Activated CD8-positive, alpha-beta T cell treated with anti-CD3 and anti-CD28 coated beads for 36 hours (primary cell): Measurements from ENCODE around the gene PRKAB1. TPM values are rescaled to one million over a fixed set of nuclear protein-coding genes. Genes with fewer than 3 reads are reported as not detected.

Experiments
- ATAC-seq: fragments of 200-7000 bp; cut with Tn5 transposase; one replicate; pipeline ENCODE4 v1.10.0; 2021; ENCODE audit warnings: mild to moderate bottlenecking, moderate library complexity
- CTCF ChIA-PET: fragments of 350-600 bp; sonication (Branson Sonifier 250); formaldehyde crosslinking; loops from one replicate; lab custom pipeline; 2021; ENCODE audit warnings: antibody characterized with exemption; lab: Charles Lee
- POLR2A ChIA-PET: fragments of 350-600 bp; sonication (Branson Sonifier 250); formaldehyde crosslinking; loops from one replicate; lab custom pipeline; 2021; ENCODE audit warnings: antibody characterized with exemption; lab: Charles Lee
- DNase-seq: peaks from one replicate; pipeline ENCODE4 v3.0.0-alpha.2; 2020
- H3K27ac Mint-ChIP-seq: one replicate; pipeline ENCODE4 v1.8.0; 2021; ENCODE audit warnings: mild to moderate bottlenecking, mixed read lengths
- H3K27me3 Mint-ChIP-seq: one replicate; pipeline ENCODE4 v1.8.0; 2021; ENCODE audit warnings: mixed read lengths
- H3K36me3 Mint-ChIP-seq: one replicate; pipeline ENCODE4 v1.8.0; 2021; ENCODE audit warnings: low read depth, mixed read lengths
- H3K4me1 Mint-ChIP-seq: one replicate; pipeline ENCODE4 v1.8.0; 2021; ENCODE audit warnings: low read depth, mixed read lengths
- H3K4me3 Mint-ChIP-seq: one replicate; pipeline ENCODE4 v1.8.0; 2021; ENCODE audit warnings: mild to moderate bottlenecking, moderate library complexity, mixed read lengths
- H3K9me3 Mint-ChIP-seq: one replicate; pipeline ENCODE4 v1.8.0; 2021; ENCODE audit warnings: mixed read lengths
- intact Hi-C: fragments of 100-400 bp; cut with micrococcal nuclease; formaldehyde crosslinking; loops from one replicate; pipeline ENCODE4 v1.10.0; 2022
- total RNA-seq, 2 experiments: library from RNA; stranded (reverse); gene quantifications; one replicate each; pipeline ENCODE4 v1.2.3, GENCODE V29; 2021
- TF ChIP-seq, protein P1 (sequence below): fragments of 200-600 bp; IDR thresholded peaks from one replicate; pipeline ENCODE4 v1.8.0; 2022; ENCODE audit warnings: antibody characterized with exemption, mild to moderate bottlenecking

PRKAB1 gene
- total RNA-seq, 2 experiments from 2014 or later = 21.0 to 24.8 TPM

DNA sequence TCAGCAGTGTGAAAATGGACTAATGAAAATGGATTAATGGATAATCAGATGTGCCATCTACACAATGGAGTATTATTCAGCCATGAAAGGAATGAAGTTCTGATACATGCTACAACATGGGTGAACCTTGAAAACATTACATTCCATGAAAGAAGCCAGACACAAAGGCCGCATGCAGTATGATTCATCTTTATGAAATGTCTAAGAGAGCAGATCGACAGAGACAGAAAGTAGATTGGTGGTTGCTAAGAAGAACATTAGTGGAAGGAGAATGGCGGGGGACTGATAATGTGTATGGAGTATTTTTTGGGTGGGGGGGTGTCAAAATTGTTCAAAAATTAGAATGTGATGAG, 47.3 kb downstream of the PRKAB1 start:
- H3K9me3 Mint-ChIP-seq = no peaks in the 10 kb centered on the region
- H3K4me1 Mint-ChIP-seq = peaks cover 8% of the 10 kb centered on the region
- DNase-seq (no peak), ATAC-seq (no peak)
- no peaks in the 10 kb centered on the region for H3K27me3 Mint-ChIP-seq
- intact Hi-C loops = no loop called here
- TF ChIP-seq, protein P1, sequence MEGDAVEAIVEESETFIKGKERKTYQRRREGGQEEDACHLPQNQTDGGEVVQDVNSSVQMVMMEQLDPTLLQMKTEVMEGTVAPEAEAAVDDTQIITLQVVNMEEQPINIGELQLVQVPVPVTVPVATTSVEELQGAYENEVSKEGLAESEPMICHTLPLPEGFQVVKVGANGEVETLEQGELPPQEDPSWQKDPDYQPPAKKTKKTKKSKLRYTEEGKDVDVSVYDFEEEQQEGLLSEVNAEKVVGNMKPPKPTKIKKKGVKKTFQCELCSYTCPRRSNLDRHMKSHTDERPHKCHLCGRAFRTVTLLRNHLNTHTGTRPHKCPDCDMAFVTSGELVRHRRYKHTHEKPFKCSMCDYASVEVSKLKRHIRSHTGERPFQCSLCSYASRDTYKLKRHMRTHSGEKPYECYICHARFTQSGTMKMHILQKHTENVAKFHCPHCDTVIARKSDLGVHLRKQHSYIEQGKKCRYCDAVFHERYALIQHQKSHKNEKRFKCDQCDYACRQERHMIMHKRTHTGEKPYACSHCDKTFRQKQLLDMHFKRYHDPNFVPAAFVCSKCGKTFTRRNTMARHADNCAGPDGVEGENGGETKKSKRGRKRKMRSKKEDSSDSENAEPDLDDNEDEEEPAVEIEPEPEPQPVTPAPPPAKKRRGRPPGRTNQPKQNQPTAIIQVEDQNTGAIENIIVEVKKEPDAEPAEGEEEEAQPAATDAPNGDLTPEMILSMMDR = no peak
- ChIA-PET POLR2A (no interaction called here), CTCF (no interaction called here)
- H3K4me3 Mint-ChIP-seq = no peak overlapping the region
- H3K27ac Mint-ChIP-seq = no peak overlapping the region
- H3K36me3 Mint-ChIP-seq = peaks cover 36% of the 10 kb centered on the region

DNA sequence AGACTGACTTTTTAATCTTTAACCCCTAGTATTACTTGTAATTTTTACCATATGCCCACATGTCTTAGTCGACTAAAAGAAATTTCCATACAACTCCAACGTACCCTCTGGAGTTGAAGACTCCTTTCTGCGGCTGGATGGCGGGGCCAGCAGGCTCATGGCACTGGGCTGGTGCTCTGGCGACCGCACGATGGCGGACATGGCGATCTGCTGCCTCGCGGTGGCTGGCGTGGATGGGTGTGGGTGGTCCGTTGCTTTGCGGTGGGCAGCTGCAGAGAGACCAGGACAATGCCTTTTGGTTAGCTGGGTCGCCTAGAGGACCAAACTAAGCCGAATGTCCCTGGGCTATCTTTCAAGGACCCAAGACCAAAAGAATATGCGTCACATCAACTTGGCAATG, 50.2 kb downstream of the PRKAB1 start:
- H3K27me3 Mint-ChIP-seq = no peaks in the 10 kb centered on the region
- ATAC-seq (no peak), DNase-seq (no peak)
- ChIA-PET POLR2A (no interaction called here), CTCF (no interaction called here)
- no peak overlapping the region for H3K27ac Mint-ChIP-seq
- H3K4me3 Mint-ChIP-seq = no peak overlapping the region
- peaks cover 8% of the 10 kb centered on the region for H3K4me1 Mint-ChIP-seq
- H3K9me3 Mint-ChIP-seq = no peaks in the 10 kb centered on the region
- peaks cover 22% of the 10 kb centered on the region for H3K36me3 Mint-ChIP-seq
- intact Hi-C loops = no loop called here
- TF ChIP-seq, protein P1 = no peak

DNA sequence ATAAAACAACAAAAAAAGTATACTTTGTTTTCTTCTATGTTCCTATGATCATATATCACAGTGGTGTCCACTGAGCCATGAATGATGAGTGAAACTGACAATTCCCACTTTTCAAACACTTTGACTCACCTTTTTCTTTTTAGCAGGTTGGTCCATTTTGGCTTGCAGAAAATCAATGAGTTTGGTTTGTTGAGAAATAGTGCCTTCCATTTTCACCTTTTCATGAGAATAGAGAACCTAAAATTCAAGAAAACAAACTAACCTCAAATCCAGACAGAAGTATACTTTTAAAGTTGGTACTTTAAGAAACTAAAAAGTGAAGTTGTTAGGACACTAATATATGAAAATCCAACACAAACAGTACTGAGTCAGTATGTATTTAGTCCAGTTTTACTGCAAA, 52.4 kb downstream of the PRKAB1 start:
- no peak overlapping the region for H3K4me3 Mint-ChIP-seq
- intact Hi-C loops = no loop called here
- no peaks in the 10 kb centered on the region for H3K9me3 Mint-ChIP-seq
- no peak for ATAC-seq
- H3K4me1 Mint-ChIP-seq = peaks cover 5% of the 10 kb centered on the region
- H3K27ac Mint-ChIP-seq = no peak overlapping the region
- ChIA-PET CTCF (no interaction called here), POLR2A (no interaction called here)
- H3K36me3 Mint-ChIP-seq = peaks cover 10% of the 10 kb centered on the region
- TF ChIP-seq, protein P1 = no peak
- H3K27me3 Mint-ChIP-seq = no peaks in the 10 kb centered on the region
- no peak for DNase-seq

DNA sequence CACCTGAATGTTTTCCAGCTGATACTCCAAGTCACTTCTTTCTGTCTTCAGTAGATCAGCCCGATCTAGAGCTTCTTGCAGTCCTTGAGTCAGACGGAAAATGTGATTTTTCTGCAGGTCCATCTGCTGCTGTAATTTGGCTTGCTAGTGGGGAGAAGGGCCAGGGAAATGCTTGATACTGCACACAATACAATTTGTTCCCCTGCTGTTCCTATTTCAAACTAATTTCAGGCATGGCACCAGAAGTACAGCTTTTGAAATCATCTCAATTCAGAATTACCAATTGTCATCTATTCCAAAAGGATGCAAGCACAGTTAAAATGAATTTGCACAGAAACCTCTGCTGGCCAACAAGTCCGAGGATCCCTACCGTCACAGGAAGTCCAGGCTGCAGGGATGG, 53.4 kb downstream of the PRKAB1 start:
- ChIA-PET CTCF (no interaction called here), POLR2A (no interaction called here)
- DNase-seq (no peak), ATAC-seq (no peak)
- H3K27me3 Mint-ChIP-seq = no peaks in the 10 kb centered on the region
- TF ChIP-seq, protein P1 = no peak
- no peaks in the 10 kb centered on the region for H3K9me3 Mint-ChIP-seq
- no peak overlapping the region for H3K4me3 Mint-ChIP-seq
- no peak overlapping the region for H3K27ac Mint-ChIP-seq
- H3K4me1 Mint-ChIP-seq = peaks cover 4% of the 10 kb centered on the region
- H3K36me3 Mint-ChIP-seq = peaks cover 9% of the 10 kb centered on the region
- intact Hi-C loops = no loop called here

DNA sequence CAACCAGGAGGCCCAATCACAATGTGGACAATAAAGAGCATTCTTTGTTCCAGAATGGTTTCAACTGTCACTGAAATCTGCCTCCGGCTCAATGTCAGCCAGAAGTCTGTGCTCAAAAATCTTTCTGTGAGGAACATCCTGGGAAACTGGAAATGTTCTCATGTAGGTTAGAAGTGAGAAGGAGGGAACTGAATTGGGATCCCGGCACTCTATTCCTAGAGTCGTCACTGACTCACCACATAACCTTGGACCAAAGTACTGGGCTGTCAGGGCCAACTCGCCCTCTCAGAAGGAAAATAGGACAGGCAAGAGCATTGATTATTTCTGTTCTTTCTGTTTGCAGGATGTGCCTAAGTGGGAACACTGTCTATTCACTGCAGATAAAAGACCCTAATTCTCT, 57.6 kb downstream of the PRKAB1 start:
- H3K4me1 Mint-ChIP-seq = no peaks in the 10 kb centered on the region
- intact Hi-C loops = no loop called here
- peaks cover 4% of the 10 kb centered on the region for H3K36me3 Mint-ChIP-seq
- ChIA-PET POLR2A (no interaction called here), CTCF (no interaction called here)
- no peak overlapping the region for H3K27ac Mint-ChIP-seq
- H3K9me3 Mint-ChIP-seq = no peaks in the 10 kb centered on the region
- H3K27me3 Mint-ChIP-seq = no peaks in the 10 kb centered on the region
- no peak for DNase-seq
- no peak overlapping the region for H3K4me3 Mint-ChIP-seq
- TF ChIP-seq, protein P1 = no peak
- ATAC-seq = no peak
